GM12864 (cell line): ENCODE measurements around the gene PCDHGA1.
"Not testable (repeated sequence)": the region's sequence is repeated elsewhere in the genome, so short reads cannot be mapped to it uniquely, and the experiment has no call there.

ENCODE experiments used
- DNase-seq: peaks from one replicate; pipeline ENCODE4 v3.0.0-alpha.2; 2011; ENCODE audit warnings: low read depth
- H3K4me3 ChIP-seq: 2 replicates; pipeline ENCODE4 v1.5.1; 2011; ENCODE audit warnings: mild to moderate bottlenecking, low read depth, low read length, control low read depth
- TF ChIP-seq, protein P1 (sequence below): IDR thresholded peaks from 2 replicates; pipeline ENCODE4 v1.5.1; 2011; ENCODE audit warnings: low read depth, mild to moderate bottlenecking, moderate library complexity, low read length, control low read depth, inconsistent platforms; ENCODE audit errors: missing control alignments

Gene PCDHGA1

DNA sequence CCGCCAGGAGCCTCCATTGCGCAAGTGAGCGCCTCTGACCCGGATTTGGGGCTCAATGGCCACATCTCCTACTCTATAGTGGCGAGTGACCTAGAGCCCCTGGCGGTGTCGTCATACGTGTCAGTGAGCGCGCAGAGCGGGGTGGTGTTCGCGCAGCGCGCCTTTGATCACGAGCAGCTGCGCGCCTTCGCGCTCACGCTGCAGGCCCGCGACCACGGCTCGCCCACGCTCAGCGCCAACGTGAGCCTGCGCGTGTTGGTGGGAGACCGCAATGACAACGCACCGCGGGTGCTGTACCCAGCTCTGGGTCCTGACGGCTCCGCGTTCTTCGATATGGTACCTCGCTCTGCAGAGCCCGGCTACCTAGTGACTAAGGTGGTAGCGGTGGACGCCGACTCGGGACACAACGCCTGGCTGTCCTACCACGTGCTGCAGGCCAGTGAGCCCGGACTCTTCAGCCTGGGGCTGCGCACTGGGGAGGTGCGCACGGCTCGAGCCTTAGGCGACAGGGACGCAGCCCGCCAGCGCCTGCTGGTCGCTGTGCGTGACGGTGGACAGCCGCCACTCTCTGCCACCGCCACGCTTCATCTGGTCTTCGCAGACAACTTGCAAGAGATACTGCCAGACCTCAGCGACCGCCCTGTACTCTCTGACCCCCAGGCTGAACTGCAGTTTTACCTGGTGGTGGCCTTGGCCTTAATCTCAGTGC, 79.4 kb downstream of the PCDHGA1 start:
- H3K4me3 ChIP-seq: no peak overlapping the region
- DNase-seq: no peak
- TF ChIP-seq, protein P1, sequence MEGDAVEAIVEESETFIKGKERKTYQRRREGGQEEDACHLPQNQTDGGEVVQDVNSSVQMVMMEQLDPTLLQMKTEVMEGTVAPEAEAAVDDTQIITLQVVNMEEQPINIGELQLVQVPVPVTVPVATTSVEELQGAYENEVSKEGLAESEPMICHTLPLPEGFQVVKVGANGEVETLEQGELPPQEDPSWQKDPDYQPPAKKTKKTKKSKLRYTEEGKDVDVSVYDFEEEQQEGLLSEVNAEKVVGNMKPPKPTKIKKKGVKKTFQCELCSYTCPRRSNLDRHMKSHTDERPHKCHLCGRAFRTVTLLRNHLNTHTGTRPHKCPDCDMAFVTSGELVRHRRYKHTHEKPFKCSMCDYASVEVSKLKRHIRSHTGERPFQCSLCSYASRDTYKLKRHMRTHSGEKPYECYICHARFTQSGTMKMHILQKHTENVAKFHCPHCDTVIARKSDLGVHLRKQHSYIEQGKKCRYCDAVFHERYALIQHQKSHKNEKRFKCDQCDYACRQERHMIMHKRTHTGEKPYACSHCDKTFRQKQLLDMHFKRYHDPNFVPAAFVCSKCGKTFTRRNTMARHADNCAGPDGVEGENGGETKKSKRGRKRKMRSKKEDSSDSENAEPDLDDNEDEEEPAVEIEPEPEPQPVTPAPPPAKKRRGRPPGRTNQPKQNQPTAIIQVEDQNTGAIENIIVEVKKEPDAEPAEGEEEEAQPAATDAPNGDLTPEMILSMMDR: no peak

DNA sequence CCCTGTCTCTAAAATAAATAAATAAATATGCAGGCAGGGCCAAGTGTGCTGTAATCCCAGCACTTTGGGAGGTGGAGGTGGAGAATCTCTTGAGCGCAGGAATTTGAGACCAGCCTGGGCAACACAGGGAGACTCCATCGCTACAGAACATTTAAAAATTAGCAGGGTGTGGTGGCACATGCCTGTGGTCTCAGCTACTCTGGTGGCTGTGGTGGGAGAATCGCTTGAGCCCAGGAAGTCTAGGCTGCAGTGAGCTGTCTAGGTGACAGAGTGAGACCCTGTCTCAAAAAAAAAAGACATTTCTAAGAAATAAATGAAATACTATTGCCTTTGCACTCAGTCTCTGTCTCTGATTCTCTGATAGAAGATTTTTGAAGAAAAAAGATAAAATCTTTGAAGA, 81.3 kb downstream of the PCDHGA1 start:
- no peak for DNase-seq
- H3K4me3 ChIP-seq: no peak overlapping the region
- TF ChIP-seq, protein P1: no peak

DNA sequence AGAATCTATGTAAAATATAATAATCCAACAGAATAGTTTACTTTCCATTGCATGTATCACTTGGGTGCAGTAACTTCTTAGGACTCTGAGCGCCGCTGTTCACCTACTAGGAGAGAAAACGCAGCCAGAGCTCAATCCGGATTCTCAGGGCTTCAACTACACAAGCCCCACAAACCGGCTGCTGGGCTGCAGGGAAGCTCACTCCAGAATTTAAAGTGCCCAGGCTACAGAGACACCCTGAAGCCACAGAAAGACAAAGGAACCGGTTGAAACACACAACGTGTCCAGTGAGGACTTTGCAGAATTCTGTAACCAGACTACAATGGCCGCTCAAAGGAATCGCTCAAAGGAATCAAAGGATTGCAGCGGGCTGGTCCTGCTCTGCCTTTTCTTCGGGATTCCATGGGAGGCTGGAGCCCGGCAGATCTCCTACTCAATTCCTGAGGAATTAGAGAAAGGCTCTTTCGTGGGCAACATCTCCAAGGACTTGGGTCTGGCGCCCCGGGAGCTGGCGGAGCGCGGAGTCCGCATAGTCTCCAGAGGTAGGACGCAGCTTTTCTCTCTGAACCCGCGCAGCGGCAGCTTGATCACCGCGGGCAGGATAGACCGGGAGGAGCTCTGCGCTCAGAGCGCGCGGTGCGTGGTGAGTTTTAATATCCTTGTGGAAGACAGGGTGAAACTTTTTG, 82.7 kb downstream of the PCDHGA1 start, which contains the start of gene PCDHGA10:
Gene PCDHGA10 (plus strand): TSS at position 134 of the 686 bp plus-strand sequence. CDS start 189 bp downstream, at position 323.
- peak within 1 kb of the TSS; percentile 77 for H3K4me3 ChIP-seq
- DNase-seq: peak; percentile 70
- TF ChIP-seq, protein P1: peak; percentile 83

DNA sequence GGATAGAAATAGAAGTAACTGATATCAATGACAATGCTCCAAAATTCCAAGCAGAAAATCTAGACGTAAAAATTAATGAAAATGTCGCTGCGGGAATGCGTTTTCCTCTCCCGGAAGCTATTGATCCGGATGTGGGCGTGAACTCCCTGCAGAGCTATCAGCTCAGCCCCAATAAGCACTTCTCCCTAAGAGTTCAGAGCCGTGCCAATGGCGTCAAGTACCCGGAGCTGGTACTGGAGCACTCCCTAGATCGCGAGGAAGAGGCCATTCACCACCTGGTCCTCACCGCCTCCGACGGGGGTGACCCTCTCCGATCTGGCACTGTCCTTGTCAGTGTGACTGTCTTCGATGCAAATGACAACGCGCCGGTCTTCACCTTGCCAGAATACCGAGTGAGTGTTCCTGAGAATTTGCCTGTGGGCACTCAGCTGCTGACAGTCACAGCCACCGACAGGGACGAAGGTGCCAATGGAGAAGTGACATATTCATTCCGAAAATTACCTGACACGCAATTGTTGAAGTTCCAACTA, 83.3 kb downstream of the PCDHGA1 start:
- TF ChIP-seq, protein P1: no peak
- no peak for DNase-seq
- peak overlapping the region; percentile 77 for H3K4me3 ChIP-seq

DNA sequence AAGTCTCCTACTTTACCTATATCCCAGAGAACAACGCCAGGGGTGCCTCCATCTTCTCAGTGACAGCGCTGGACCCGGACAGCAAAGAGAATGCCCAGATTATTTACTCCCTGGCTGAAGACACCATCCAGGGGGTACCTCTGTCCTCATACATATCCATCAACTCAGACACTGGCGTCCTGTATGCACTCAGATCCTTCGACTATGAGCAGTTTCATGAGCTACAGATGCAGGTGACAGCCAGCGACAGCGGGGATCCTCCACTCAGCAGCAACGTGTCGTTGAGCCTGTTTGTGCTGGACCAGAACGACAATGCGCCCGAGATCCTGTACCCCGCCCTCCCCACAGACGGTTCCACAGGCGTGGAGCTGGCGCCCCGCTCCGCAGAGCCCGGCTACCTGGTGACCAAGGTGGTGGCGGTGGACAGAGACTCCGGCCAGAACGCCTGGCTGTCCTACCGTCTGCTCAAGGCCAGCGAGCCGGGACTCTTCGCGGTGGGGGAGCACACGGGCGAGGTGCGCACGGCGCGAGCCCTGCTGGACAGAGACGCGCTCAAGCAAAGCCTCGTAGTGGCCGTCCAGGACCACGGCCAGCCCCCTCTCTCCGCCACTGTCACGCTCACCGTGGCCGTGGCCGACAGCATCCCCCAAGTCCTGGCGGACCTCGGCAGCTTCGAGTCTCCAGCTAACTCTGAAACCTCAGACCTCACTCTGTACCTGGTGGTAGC, 84.4 kb downstream of the PCDHGA1 start:
- DNase-seq, H3K4me3 ChIP-seq: not testable (repeated sequence)

DNA sequence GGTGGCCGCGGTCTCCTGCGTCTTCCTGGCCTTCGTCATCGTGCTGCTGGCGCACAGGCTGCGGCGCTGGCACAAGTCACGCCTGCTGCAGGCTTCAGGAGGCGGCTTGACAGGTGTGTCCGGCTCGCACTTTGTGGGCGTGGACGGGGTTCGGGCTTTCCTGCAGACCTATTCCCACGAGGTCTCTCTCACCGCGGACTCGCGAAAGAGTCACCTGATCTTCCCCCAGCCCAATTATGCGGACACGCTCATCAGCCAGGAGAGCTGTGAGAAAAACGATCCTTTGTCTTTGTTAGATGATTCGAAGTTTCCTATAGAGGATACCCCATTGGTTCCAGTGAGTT, 84.9 kb downstream of the PCDHGA1 start:
- not testable (repeated sequence) for DNase-seq
- H3K4me3 ChIP-seq: peak overlapping the region; percentile 37

DNA sequence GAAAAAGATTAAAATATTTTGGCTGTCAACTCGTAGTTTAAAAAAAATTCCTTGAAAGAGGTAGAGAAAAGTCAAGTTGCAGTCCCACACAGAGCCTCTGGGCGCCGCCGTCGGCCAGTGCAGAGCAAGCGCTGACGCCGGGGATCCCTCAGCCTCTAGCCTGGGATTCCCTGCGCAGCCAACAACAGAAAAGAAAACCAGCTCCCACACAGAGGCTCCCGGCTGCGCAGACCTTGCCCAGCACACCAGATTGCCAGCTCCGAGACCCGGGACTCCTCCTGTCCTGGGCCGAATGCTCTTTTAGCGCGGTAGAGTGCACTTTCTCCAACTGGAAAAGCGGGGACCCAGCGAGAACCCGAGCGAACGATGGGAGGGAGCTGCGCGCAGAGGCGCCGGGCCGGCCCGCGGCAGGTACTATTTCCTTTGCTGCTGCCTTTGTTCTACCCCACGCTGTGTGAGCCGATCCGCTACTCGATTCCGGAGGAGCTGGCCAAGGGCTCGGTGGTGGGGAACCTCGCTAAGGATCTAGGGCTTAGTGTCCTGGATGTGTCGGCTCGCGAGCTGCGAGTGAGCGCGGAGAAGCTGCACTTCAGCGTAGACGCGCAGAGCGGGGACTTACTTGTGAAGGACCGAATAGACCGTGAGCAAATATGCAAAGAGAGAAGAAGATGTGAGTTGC, 87.3 kb downstream of the PCDHGA1 start, which contains the start of gene PCDHGB7:
Gene PCDHGB7 (plus strand): TSS at position 184 of the 679 bp plus-strand sequence. CDS start 183 bp downstream, at position 367.
- TF ChIP-seq, protein P1: peak; percentile 78
- peak within 1 kb of the TSS; percentile 52 for H3K4me3 ChIP-seq
- not testable (repeated sequence) for DNase-seq
